Measurements from ENCODE around the gene PTPN3.

PTPN3 gene

DNA sequence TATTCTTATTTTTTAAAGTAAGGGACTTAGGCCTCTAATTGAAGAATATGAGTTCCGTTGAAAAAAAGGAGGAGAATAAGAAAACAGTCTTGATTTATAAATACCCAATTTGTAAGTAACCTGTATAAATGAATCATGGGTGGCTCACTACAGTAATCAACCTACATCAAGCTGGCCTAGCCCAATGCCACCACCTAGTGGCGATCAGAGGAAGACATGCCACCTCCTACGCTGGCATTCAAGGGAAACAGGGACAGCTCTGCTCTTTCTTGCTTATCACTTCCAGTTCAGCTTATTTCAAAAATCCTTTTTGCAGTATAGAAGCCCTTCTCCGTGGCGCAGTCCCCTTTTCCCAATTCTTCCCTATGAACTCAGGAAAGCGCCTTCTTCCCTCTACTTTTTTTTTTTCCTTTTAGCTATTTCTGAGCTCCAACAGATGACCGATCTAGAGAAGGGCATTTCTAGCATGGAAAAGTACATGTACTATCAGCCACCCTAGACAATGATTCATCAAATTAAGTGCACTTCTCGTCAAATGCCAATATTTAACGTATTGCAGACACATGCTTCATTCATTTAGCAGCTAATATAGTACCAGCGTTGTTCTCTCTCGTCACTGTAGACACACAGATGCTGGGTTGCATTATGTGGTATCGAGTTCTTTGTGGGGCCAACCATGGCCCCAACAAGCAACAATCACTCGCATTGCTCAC, 28.3 kb downstream of the PTPN3 start:
- Histone ChIP-seq H3K4me3 (ENCODE audit: insufficient read length, low read depth) (no peak overlapping the region), H3K36me3 (ENCODE audit: insufficient read depth, insufficient read length, low read length) (no peaks in the 10 kb centered on the region), H3K9me3 (ENCODE audit: insufficient read depth, low read length) (no peaks in the 10 kb centered on the region), H3K27me3 (ENCODE audit: insufficient read depth, insufficient read length) (no peaks in the 10 kb centered on the region), H3K4me1 (ENCODE audit: insufficient read depth, insufficient read length) (no peaks in the 10 kb centered on the region), H3K9ac (ENCODE audit: insufficient read length, low read depth) (no peak overlapping the region)
- peak; percentile 70 for DNase-seq (ENCODE audit: low read depth, low spot score)
- TF ChIP-seq YY1 (IDR thresholded peaks at IDR 0.05; ENCODE audit: insufficient read depth, insufficient read length): no peak
- no peak for TF ChIP-seq SUZ12 (IDR thresholded peaks at IDR 0.05; ENCODE audit: extremely low read depth, insufficient read depth, insufficient read length)

DNA sequence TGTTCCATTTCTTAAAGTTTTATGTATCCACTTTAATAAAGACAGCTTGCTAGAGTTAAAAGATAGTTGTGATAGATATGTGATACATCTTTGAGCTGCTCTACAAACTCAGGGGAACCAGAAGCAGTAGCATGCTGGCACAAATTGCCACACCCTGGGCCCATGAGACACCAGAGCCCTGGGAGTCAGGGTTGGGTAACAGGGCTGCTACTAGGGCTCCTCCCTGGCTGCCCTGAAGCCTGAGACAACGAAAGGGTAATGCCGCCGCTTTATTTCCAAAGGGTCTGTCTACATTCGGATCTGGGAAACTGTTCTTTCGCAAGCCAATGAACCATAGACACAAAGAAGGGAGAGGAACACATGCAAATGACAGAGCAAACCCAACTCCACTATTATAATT, 29.2 kb downstream of the PTPN3 start:
- Histone ChIP-seq H3K9ac (ENCODE audit: insufficient read length, low read depth) (no peak overlapping the region), H3K4me1 (ENCODE audit: insufficient read depth, insufficient read length) (no peaks in the 10 kb centered on the region), H3K4me3 (ENCODE audit: insufficient read length, low read depth) (no peak overlapping the region), H3K9me3 (ENCODE audit: insufficient read depth, low read length) (no peaks in the 10 kb centered on the region), H3K36me3 (ENCODE audit: insufficient read depth, insufficient read length, low read length) (no peaks in the 10 kb centered on the region), H3K27me3 (ENCODE audit: insufficient read depth, insufficient read length) (no peaks in the 10 kb centered on the region)
- no peak for DNase-seq (ENCODE audit: low read depth, low spot score)
- TF ChIP-seq YY1 (IDR thresholded peaks at IDR 0.05; ENCODE audit: insufficient read depth, insufficient read length): no peak
- no peak for TF ChIP-seq ZNF274 (IDR thresholded peaks at IDR 0.05; ENCODE audit: low read depth, low read length)
- TF ChIP-seq SUZ12 (IDR thresholded peaks at IDR 0.05; ENCODE audit: extremely low read depth, insufficient read depth, insufficient read length): no peak

- Histone ChIP-seq H3K4me1 (ENCODE audit: insufficient read depth, insufficient read length) (no peaks in the 10 kb centered on the region), H3K9ac (ENCODE audit: insufficient read length, low read depth) (no peak overlapping the region), H3K36me3 (ENCODE audit: insufficient read depth, insufficient read length, low read length) (no peaks in the 10 kb centered on the region), H3K4me3 (ENCODE audit: insufficient read length, low read depth) (no peak overlapping the region), H3K27me3 (ENCODE audit: insufficient read depth, insufficient read length) (no peaks in the 10 kb centered on the region), H3K9me3 (ENCODE audit: insufficient read depth, low read length) (no peaks in the 10 kb centered on the region)
- no peak for DNase-seq (ENCODE audit: low read depth, low spot score)
- no peak for TF ChIP-seq SUZ12 (IDR thresholded peaks at IDR 0.05; ENCODE audit: extremely low read depth, insufficient read depth, insufficient read length)
- TF ChIP-seq ZNF274 (IDR thresholded peaks at IDR 0.05; ENCODE audit: low read depth, low read length): no peak
- no peak for TF ChIP-seq YY1 (IDR thresholded peaks at IDR 0.05; ENCODE audit: insufficient read depth, insufficient read length)
These were observed 30.2 kb downstream of the PTPN3 start for GRCh38 chr9:109467936-109468335.

DNA sequence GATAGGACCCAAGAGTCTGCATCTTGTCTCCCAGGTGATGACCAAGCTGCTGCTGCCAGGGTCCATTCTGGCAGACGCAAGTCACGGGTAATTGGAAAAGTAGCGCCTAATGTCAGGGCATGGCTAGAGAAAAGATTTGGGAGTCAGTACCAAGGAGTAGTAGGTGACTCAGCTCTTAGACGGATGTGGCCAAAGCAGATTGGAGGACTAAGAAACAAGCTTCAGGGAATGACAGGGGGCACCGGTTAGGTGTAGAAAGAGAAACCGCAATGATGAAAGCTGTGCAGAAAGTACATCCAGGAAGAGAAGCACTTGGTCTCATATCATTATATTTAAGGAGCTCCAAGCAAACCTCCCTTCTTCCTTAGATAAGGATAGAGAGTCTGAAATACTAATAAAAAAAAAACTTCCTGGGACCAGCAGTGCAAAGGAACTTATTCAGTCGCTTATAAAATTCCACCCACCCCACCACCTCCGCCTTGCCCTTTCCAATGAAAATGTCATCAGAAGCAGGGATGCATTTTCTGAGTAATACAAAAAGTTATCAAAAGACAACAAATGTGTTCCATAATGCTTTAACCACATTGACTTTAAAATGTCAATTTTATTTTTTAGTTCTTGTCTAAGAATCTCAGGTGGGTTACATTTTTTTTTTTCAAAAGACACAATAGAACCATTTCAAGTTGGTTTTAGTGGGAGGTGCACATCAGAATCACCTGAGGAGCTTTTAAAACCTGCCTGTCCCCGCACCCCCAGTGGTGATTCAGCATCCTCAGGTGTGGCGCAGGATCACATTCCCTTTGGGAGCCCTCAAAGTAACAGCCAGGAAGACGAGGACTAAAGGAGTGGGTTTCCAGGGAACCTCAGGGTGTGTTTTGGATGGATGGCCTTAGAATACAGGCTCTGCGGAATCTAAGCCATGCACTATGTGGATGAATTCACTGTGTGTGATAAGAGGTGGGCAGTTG, 31.2 kb downstream of the PTPN3 start:
- no peaks in the 10 kb centered on the region for H3K27me3 ChIP-seq (ENCODE audit: insufficient read depth, insufficient read length)
- TF ChIP-seq ZNF274 (IDR thresholded peaks at IDR 0.05; ENCODE audit: low read depth, low read length) (no peak), SUZ12 (IDR thresholded peaks at IDR 0.05; ENCODE audit: extremely low read depth, insufficient read depth, insufficient read length) (no peak), YY1 (IDR thresholded peaks at IDR 0.05; ENCODE audit: insufficient read depth, insufficient read length) (no peak)
- no peak overlapping the region for H3K4me3 ChIP-seq (ENCODE audit: insufficient read length, low read depth)
- no peak for DNase-seq (ENCODE audit: low read depth, low spot score)
- no peaks in the 10 kb centered on the region for H3K4me1 ChIP-seq (ENCODE audit: insufficient read depth, insufficient read length)
- H3K36me3 ChIP-seq (ENCODE audit: insufficient read depth, insufficient read length, low read length): no peaks in the 10 kb centered on the region
- no peak overlapping the region for H3K9ac ChIP-seq (ENCODE audit: insufficient read length, low read depth)
- no peaks in the 10 kb centered on the region for H3K9me3 ChIP-seq (ENCODE audit: insufficient read depth, low read length)

GRCh38 chr9:109463924-109464625, 34.0 kb downstream of the PTPN3 start:
- Histone ChIP-seq H3K27me3 (ENCODE audit: insufficient read depth, insufficient read length) (no peaks in the 10 kb centered on the region), H3K9me3 (ENCODE audit: insufficient read depth, low read length) (no peaks in the 10 kb centered on the region), H3K4me3 (ENCODE audit: insufficient read length, low read depth) (no peak overlapping the region), H3K9ac (ENCODE audit: insufficient read length, low read depth) (no peak overlapping the region), H3K36me3 (ENCODE audit: insufficient read depth, insufficient read length, low read length) (no peaks in the 10 kb centered on the region), H3K4me1 (ENCODE audit: insufficient read depth, insufficient read length) (no peaks in the 10 kb centered on the region)
- DNase-seq (ENCODE audit: low read depth, low spot score): no peak
- no peak for TF ChIP-seq YY1 (IDR thresholded peaks at IDR 0.05; ENCODE audit: insufficient read depth, insufficient read length)
- TF ChIP-seq SUZ12 (IDR thresholded peaks at IDR 0.05; ENCODE audit: extremely low read depth, insufficient read depth, insufficient read length): no peak
- no peak for TF ChIP-seq ZNF274 (IDR thresholded peaks at IDR 0.05; ENCODE audit: low read depth, low read length)

DNA sequence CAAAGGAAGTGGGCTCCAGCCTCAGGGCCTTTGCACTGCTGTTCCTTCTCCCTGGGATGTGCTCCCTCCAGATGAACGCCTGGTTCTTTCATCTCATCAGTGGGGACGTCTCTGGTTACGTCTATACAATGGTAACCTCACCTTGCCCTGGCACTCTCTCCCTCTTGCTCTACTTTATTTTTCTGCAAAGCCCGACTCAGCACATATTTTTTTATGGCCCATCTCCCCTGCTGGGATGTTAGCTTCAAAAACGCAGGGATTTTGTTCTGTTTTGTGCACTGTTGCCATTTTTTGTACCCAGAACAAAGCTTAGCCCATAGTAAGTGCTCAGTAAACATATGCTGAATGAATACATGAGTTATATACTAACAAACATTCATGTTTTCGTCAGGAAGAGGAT, 37.5 kb downstream of the PTPN3 start:
- Histone ChIP-seq H3K4me1 (ENCODE audit: insufficient read depth, insufficient read length) (peaks cover under 1% of the 10 kb centered on the region), H3K9ac (ENCODE audit: insufficient read length, low read depth) (no peak overlapping the region), H3K27me3 (ENCODE audit: insufficient read depth, insufficient read length) (no peaks in the 10 kb centered on the region), H3K9me3 (ENCODE audit: insufficient read depth, low read length) (no peaks in the 10 kb centered on the region), H3K36me3 (ENCODE audit: insufficient read depth, insufficient read length, low read length) (no peaks in the 10 kb centered on the region), H3K4me3 (ENCODE audit: insufficient read length, low read depth) (no peak overlapping the region)
- TF ChIP-seq YY1 (IDR thresholded peaks at IDR 0.05; ENCODE audit: insufficient read depth, insufficient read length) (no peak), ZNF274 (IDR thresholded peaks at IDR 0.05; ENCODE audit: low read depth, low read length) (no peak), SUZ12 (IDR thresholded peaks at IDR 0.05; ENCODE audit: extremely low read depth, insufficient read depth, insufficient read length) (no peak)
- no peak for DNase-seq (ENCODE audit: low read depth, low spot score)
